HL-60/S4 treated with retinoic acid at 250 ng/mL for 4 days and 3 days (cell line): ENCODE results near the gene ATXN10.

Experiments
- in situ Hi-C: fragments of 300-500 bp; cut with MboI; formaldehyde crosslinking; loops from 2 replicates; pipeline ENCODE4 v1.7.0; 2022; ENCODE audit warnings: low sequenced_read_pairs

ATXN10 gene

GRCh38 chr22:45887202-45888131, 215.8 kb downstream of the ATXN10 start:
- in situ Hi-C loops = no loop called here

- in situ Hi-C loops = no loop called here
These were observed 216.8 kb downstream of the ATXN10 start for GRCh38 chr22:45888221-45889092.

- in situ Hi-C loops = no loop called here
These were observed 217.5 kb downstream of the ATXN10 start for GRCh38 chr22:45889093-45889538.

- in situ Hi-C loops = no loop called here
These were observed 218.1 kb downstream of the ATXN10 start for GRCh38 chr22:45889539-45890350.

- in situ Hi-C loops = no loop called here
These were observed 218.7 kb downstream of the ATXN10 start for GRCh38 chr22:45890351-45890635.

- in situ Hi-C loops = no loop called here
These were observed 219.4 kb downstream of the ATXN10 start for GRCh38 chr22:45891021-45891421.

GRCh38 chr22:45891471-45891995, 219.9 kb downstream of the ATXN10 start:
- in situ Hi-C loops = no loop called here

- in situ Hi-C loops = no loop called here
These were observed 220.5 kb downstream of the ATXN10 start for GRCh38 chr22:45891996-45892621.

GRCh38 chr22:45892681-45893461, 221.2 kb downstream of the ATXN10 start:
- in situ Hi-C loops = no loop called here

GRCh38 chr22:45893516-45893915, 221.9 kb downstream of the ATXN10 start:
- in situ Hi-C loops = no loop called here
